Muscle of back (tissue), 11 donors: ENCODE measurements around the gene ZNF367. TPM values are rescaled to one million over a fixed set of nuclear protein-coding genes. Genes with fewer than 3 reads are reported as not detected.
"Not testable (repeated sequence)": the region's sequence is repeated elsewhere in the genome, so short reads cannot be mapped to it uniquely, and the experiment has no call there.

Experiments used
- DNase-seq, 3 donors: peaks; one replicate each; pipeline versions ENCODE4 v3.0.0 to v3.0.0-alpha.2; 2013
- polyA plus RNA-seq, 10 donors: library from polyadenylated mRNA; unstranded; fragments of 120-200 nt; gene quantifications; one replicate each; pipeline ENCODE4 v1.2.1, GENCODE V29; 2013; ENCODE audit not compliant: insufficient read length in 10 of 10

The ZNF367 gene
- polyA plus RNA-seq, 10 donors, result 5.9 to 12.4 (median 7.9) TPM

- DNase-seq, result no peak
These were observed 50.2 kb downstream of the ZNF367 start for GRCh38 chr9:96367943-96368342.

GRCh38 chr9:96363175-96363967 is 54.8 kb downstream of the ZNF367 start:
- no peak for DNase-seq

DNA sequence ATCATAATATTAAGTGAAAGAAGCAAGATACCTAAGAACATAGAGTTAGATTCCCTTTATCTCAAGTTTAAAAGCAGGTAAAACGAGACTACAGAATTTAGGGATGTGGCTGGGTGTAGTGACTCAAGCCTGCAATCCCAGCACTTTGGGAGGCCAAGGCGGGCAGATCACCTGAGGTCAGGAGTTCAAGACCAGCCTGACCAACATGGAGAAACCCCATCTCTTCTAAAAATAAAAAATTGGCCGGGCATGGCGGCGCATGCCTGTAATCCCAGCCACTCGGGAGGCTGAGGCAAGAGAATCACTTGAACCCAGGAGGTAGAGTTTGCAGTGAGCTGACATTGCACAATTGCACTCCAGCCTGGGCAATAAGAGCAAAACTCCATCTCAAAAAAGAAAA is 56.1 kb downstream of the ZNF367 start:
- DNase-seq, result not testable (repeated sequence)

GRCh38 chr9:96361668-96362067 is 56.5 kb downstream of the ZNF367 start:
- no peak for DNase-seq

DNA sequence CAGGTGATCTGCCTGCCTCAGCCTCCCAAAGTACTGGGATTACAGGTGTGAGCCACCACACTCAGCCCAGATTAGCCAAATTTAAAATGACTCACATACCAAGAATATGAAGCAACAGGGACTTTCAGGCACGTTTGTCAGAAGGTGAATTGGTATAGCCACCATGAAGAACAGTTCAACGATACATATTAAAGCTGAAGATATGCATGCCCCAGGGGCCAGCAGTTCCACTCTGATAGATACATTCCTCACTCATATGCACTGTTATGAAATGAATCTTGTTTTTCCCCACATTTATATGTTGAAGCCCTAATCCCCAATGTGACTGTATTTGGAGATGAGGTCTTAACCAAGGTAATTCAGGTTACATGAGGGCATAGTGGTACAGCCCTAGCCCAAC is 57.2 kb downstream of the ZNF367 start:
- DNase-seq, result no peak

DNA sequence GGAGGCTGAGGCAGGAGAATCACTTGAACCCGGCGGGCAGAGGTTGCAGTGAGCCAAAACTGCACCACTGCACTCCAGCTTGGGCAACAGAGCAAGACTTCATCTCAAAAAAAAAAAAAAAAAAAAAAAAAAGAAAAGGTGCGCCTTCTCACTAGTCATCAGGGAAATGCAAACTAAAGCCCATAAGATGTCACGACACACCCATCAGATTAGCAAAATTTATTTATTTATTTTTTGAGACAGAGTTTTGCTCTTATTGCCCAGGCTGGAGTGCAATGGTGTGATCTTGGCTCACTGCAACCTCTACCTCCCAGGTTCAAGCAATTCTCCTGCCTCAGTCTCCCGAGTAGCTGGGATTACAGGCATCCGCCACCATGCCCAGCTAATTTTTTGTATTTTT is 57.6 kb downstream of the ZNF367 start:
- not testable (repeated sequence) for DNase-seq

GRCh38 chr9:96350866-96351265 is 67.3 kb downstream of the ZNF367 start:
- no peak for DNase-seq

GRCh38 chr9:96348261-96348660 is 69.9 kb downstream of the ZNF367 start:
- no peak for DNase-seq

DNA sequence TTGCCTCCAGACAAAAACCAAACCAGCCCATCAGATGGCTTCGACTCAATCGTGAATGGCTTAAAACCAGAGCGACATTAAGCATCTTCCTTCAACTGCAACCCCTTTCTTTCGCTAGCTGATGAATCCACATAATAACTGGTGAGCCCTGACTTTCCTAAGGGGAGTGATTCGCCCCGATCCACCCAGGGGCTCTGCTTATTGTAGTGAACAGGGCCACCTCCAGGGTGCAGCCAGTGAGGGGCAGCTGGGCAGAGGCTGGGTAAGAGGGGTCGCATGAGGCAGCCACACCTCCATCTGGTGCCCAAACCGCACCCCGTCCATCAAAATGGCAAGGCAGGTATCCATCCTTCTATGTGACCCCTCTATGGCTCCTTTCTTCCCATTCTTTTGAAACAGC is 72.6 kb downstream of the ZNF367 start:
- DNase-seq, result no peak

DNA sequence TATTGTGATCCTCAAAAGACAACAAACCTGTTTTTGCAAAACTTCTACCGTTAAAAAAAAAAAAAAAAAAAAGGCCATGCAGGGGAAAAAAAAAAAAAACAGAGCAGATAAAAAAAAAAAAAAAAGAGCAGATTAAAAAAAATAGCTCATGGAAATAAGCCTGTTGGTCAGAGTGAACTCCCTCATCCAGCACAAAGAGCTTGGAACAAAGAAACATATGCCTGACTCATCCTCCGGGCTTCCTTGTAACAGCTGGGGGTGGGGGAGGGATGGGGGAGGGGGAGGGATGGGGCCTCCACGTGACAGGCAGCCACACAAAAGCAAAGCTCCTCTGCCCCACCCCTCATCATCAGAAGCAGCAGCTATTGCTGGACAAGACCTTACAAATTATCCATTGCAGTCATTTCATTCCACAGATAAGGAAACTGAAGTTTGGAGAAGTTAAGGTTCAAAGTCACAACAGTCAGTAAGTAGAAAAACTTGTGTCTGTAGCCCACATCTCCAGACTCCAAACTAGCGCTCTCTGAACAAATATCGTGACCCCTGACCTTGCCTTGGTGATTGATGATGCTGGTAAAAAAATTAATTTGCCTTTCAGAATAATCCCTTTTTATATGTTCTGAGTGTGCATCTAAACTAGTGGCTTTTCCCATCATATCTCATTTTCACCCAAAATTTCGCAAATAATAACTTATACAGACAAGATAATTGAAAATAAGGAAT is 73.6 kb downstream of the ZNF367 start:
- peak; percentile 49 to 70 (median 65) for DNase-seq

DNA sequence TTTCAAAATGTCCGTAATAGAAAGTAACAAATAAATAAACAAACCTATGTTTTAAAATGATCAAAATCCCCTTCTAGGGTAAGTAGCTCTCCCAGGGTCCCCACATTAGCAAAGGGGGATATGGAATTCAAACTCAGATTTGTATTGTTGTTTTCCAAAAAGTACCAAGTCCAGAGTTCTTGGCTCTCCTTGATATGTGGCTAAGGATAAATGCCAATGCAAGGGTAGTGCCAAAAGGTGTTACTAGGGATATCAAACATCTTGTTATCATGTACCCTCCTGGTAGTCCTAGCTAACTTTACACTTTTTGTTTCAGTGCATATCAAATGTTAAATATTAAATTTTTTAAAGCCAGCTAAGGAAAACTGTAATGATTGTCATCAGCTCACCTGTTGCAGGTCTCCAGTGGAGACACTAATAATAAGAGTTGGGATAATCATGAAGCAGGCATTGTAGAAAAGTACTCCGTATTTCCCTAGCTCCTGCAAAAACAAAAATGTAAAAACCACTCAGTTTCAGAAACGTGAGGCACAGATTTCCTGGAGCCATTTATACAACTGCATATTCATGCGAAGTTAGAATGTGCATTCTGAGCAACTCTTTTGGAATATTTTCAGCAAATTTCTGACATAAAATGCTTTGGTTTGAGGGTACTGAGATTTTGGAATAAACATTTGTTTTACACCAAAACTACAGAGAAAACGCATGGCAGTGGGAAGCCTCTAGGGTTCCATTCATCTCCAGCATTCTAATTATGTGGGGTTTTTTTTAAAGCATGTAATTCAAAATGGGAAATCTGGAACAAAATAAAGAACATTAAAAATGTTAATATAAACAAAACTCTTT is 74.4 kb downstream of the ZNF367 start:
- peak in 2 of 3 donors; percentile 8 to 31 for DNase-seq

- DNase-seq, result no peak
These were observed 75.5 kb downstream of the ZNF367 start for GRCh38 chr9:96342571-96343245.

DNA sequence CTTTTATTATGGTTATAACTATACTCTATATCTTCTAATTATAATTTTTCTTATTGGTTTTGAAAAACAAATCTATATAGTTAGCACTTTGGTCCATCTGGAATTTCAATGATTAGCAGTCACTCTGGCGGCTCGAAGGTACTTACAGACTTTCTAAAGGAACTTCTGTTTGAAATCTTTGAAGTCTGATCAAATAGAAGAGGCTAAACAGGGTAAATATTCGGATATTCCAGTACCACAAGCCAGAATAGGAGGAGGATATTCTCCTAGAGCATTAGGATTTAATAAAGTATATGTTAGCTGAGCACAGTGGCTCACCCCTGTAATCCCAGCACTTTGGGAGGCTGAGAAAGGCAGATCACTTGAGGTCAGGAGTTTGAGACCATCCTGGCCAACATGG is 77.5 kb downstream of the ZNF367 start:
- no peak for DNase-seq

DNA sequence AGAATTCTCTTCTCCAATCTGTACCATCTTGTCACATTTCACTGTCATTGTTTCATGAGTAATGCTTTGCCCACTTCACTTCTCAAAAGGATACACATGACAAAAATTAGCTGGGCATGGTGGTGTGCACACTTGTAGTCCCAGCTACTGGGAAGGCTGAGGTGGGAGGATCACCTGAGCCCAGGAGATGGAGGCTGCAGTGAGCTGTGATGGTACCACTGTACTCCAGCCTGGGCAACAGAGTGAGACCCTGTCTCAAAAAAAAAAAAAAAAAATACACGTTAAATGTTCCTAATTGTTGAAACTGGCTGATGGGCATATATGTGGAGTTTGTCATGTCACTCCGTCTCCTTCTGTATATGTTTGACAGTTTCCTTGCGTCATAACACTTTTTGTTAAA is 79.9 kb downstream of the ZNF367 start:
- no peak for DNase-seq

Other genes with a start within 250 kb of the ZNF367 start
- gene HSD17B3, start 116.2 kb downstream of the ZNF367 start, polyA plus RNA-seq, result 1 to 10 TPM in 2 of 10 donors, under 1 TPM in 5, not detected in 3; 0.28 to 1.7 (median 0.76) TPM
- gene SLC35D2, start 34.7 kb downstream of the ZNF367 start, polyA plus RNA-seq, result 10 to 100 TPM; 16.7 to 27.7 (median 23.6) TPM
- gene HABP4, start 31.8 kb upstream of the ZNF367 start, polyA plus RNA-seq, result 10 to 100 TPM in 8 of 10 donors, 1 to 10 TPM in 2; 9.1 to 15.1 (median 11.4) TPM
- 10 to 100 TPM; 10.6 to 18.8 (median 14.8) TPM for gene CDC14B, start 201.5 kb upstream of the ZNF367 start, polyA plus RNA-seq
- gene PRXL2C, start 236.9 kb upstream of the ZNF367 start, polyA plus RNA-seq, result 10 to 100 TPM in 7 of 10 donors, 1 to 10 TPM in 3; 8.6 to 16.6 (median 10.8) TPM